ENCODE measurements around the gene ANO3.

ANO3 gene

GRCh38 chr11:26507229-26507628 lies 175.3 kb downstream of the ANO3 start:
- DNase-seq: no peak

- DNase-seq: no peak
These were observed 178.2 kb downstream of the ANO3 start for GRCh38 chr11:26510164-26510563.

- DNase-seq: no peak
These were observed 178.8 kb downstream of the ANO3 start for GRCh38 chr11:26510756-26511155.

- DNase-seq: no peak
These were observed 180.3 kb downstream of the ANO3 start for GRCh38 chr11:26512196-26512595.

- DNase-seq: no peak
These were observed 187.5 kb downstream of the ANO3 start for GRCh38 chr11:26519469-26519868.

GRCh38 chr11:26522912-26523610 lies 191.1 kb downstream of the ANO3 start:
- DNase-seq: peak; percentile 5

- DNase-seq: no peak
These were observed 195.8 kb downstream of the ANO3 start for GRCh38 chr11:26527685-26528084.

GRCh38 chr11:26537341-26537740 lies 205.4 kb downstream of the ANO3 start:
- DNase-seq: no peak

GRCh38 chr11:26539517-26539916 lies 207.6 kb downstream of the ANO3 start:
- no peak for DNase-seq

GRCh38 chr11:26541870-26542269 lies 209.9 kb downstream of the ANO3 start:
- DNase-seq: no peak

- DNase-seq: no peak
These were observed 217.2 kb downstream of the ANO3 start for GRCh38 chr11:26549176-26549575.

- no peak for DNase-seq
These were observed 218.1 kb downstream of the ANO3 start for GRCh38 chr11:26550022-26550421.

- DNase-seq: peak; percentile 33
These were observed 219.4 kb downstream of the ANO3 start for GRCh38 chr11:26551186-26551801.

- no peak for DNase-seq
These were observed 221.3 kb downstream of the ANO3 start for GRCh38 chr11:26553182-26553581.

GRCh38 chr11:26554455-26554854 lies 222.5 kb downstream of the ANO3 start:
- DNase-seq: no peak

- no peak for DNase-seq
These were observed 224.7 kb downstream of the ANO3 start for GRCh38 chr11:26556582-26556981.

- DNase-seq: no peak
These were observed 225.7 kb downstream of the ANO3 start for GRCh38 chr11:26557666-26558065.

- DNase-seq: no peak
These were observed 226.3 kb downstream of the ANO3 start for GRCh38 chr11:26558190-26558589.

GRCh38 chr11:26569646-26570045 lies 237.7 kb downstream of the ANO3 start:
- no peak for DNase-seq

- no peak for DNase-seq
These were observed 240.1 kb downstream of the ANO3 start, which contains the start of gene MUC15 for GRCh38 chr11:26571861-26572654. TSS of gene MUC15 (minus strand) at chr11:26572263. CDS start at chr11:26567094, 5,169 bp downstream.

- no peak for DNase-seq
These were observed 241.0 kb downstream of the ANO3 start for GRCh38 chr11:26572770-26573402.

GRCh38 chr11:26573896-26574295 lies 242.0 kb downstream of the ANO3 start:
- no peak for DNase-seq

GRCh38 chr11:26575946-26576345 lies 244.0 kb downstream of the ANO3 start:
- DNase-seq: no peak

All from fibroblast of skin of scalp (primary cell).